ENCODE results near the gene KMT2A. TPM values are rescaled to one million over a fixed set of nuclear protein-coding genes. Genes with fewer than 3 reads are reported as not detected.

The KMT2A gene
- total and polyA plus RNA-seq, 2 donors, result 11.4 to 17.7 TPM

- DNase-seq (ENCODE audit: low read depth in 6 of 9, low spot score in 9 of 9), result peak in 4 of 9 donors; percentile 8 to 62 (median 20)
- H3K27me3 ChIP-seq (ENCODE audit: control insufficient read depth in 2 of 2, insufficient read depth in 1 of 2, low read length in 1 of 2), result no peaks in the 10 kb centered on the region
- peak overlapping the region in 1 of 2 donors; percentile 48 for H3K27ac ChIP-seq (ENCODE audit: low read depth in 1 of 2, low read length in 1 of 2)
- H3K36me3 ChIP-seq (ENCODE audit: control insufficient read depth in 2 of 2, insufficient read depth in 2 of 2, low read length in 1 of 2), result peaks cover 0 to 20% of the 10 kb centered on the region in 2 donors
- H3K4me1 ChIP-seq (ENCODE audit: control insufficient read depth in 2 of 2, insufficient read depth in 2 of 2, low read length in 2 of 2), result peaks cover 7 to 23% of the 10 kb centered on the region in 2 donors
- no peak overlapping the region for H3K4me3 ChIP-seq (ENCODE audit: low read length in 2 of 2)
- peaks cover 0 to 3% of the 10 kb centered on the region in 2 donors for H3K9me3 ChIP-seq (ENCODE audit: control insufficient read depth in 2 of 2, insufficient read depth in 1 of 2, low read length in 1 of 2)
Measured at GRCh38 chr11:118439646-118440045, 3.4 kb downstream of the KMT2A start.

- no peak overlapping the region for H3K4me3 ChIP-seq (ENCODE audit: low read length in 2 of 2)
- H3K27ac ChIP-seq (ENCODE audit: low read depth in 1 of 2, low read length in 1 of 2), result no peak overlapping the region
- H3K27me3 ChIP-seq (ENCODE audit: control insufficient read depth in 2 of 2, insufficient read depth in 1 of 2, low read length in 1 of 2), result no peaks in the 10 kb centered on the region
- DNase-seq (ENCODE audit: low read depth in 6 of 9, low spot score in 9 of 9), result no peak
- H3K36me3 ChIP-seq (ENCODE audit: control insufficient read depth in 2 of 2, insufficient read depth in 2 of 2, low read length in 1 of 2), result peaks cover 0 to 27% of the 10 kb centered on the region in 2 donors
- WGBS, result 85% methylated on average over 3 of the region's 3 CpGs
- no peaks in the 10 kb centered on the region for H3K9me3 ChIP-seq (ENCODE audit: control insufficient read depth in 2 of 2, insufficient read depth in 1 of 2, low read length in 1 of 2)
- peaks cover 7 to 17% of the 10 kb centered on the region in 2 donors for H3K4me1 ChIP-seq (ENCODE audit: control insufficient read depth in 2 of 2, insufficient read depth in 2 of 2, low read length in 2 of 2)
Measured at GRCh38 chr11:118441770-118442275, 5.5 kb downstream of the KMT2A start.

GRCh38 chr11:118442301-118442700 is 6.0 kb downstream of the KMT2A start:
- Histone ChIP-seq H3K27me3 (ENCODE audit: control insufficient read depth in 2 of 2, insufficient read depth in 1 of 2, low read length in 1 of 2) (no peaks in the 10 kb centered on the region), H3K4me3 (ENCODE audit: low read length in 2 of 2) (no peak overlapping the region), H3K27ac (ENCODE audit: low read depth in 1 of 2, low read length in 1 of 2) (no peak overlapping the region), H3K4me1 (ENCODE audit: control insufficient read depth in 2 of 2, insufficient read depth in 2 of 2, low read length in 2 of 2) (peaks cover 7 to 17% of the 10 kb centered on the region in 2 donors), H3K9me3 (ENCODE audit: control insufficient read depth in 2 of 2, insufficient read depth in 1 of 2, low read length in 1 of 2) (no peaks in the 10 kb centered on the region), H3K36me3 (ENCODE audit: control insufficient read depth in 2 of 2, insufficient read depth in 2 of 2, low read length in 1 of 2) (peaks cover 0 to 28% of the 10 kb centered on the region in 2 donors)
- no peak for DNase-seq (ENCODE audit: low read depth in 6 of 9, low spot score in 9 of 9)
- 91% methylated on average over 3 of the region's 3 CpGs for WGBS

- WGBS, result 91% methylated on average over 4 of the region's 4 CpGs
- no peak overlapping the region for H3K4me3 ChIP-seq (ENCODE audit: low read length in 2 of 2)
- H3K9me3 ChIP-seq (ENCODE audit: control insufficient read depth in 2 of 2, insufficient read depth in 1 of 2, low read length in 1 of 2), result no peaks in the 10 kb centered on the region
- H3K27me3 ChIP-seq (ENCODE audit: control insufficient read depth in 2 of 2, insufficient read depth in 1 of 2, low read length in 1 of 2), result no peaks in the 10 kb centered on the region
- H3K27ac ChIP-seq (ENCODE audit: low read depth in 1 of 2, low read length in 1 of 2), result no peak overlapping the region
- peaks cover 0 to 32% of the 10 kb centered on the region in 2 donors for H3K36me3 ChIP-seq (ENCODE audit: control insufficient read depth in 2 of 2, insufficient read depth in 2 of 2, low read length in 1 of 2)
- no peak for DNase-seq (ENCODE audit: low read depth in 6 of 9, low spot score in 9 of 9)
- peaks cover 4 to 15% of the 10 kb centered on the region in 2 donors for H3K4me1 ChIP-seq (ENCODE audit: control insufficient read depth in 2 of 2, insufficient read depth in 2 of 2, low read length in 2 of 2)
Measured at GRCh38 chr11:118442908-118443589, 6.8 kb downstream of the KMT2A start.

- H3K9me3 ChIP-seq (ENCODE audit: control insufficient read depth in 2 of 2, insufficient read depth in 1 of 2, low read length in 1 of 2), result no peaks in the 10 kb centered on the region
- 87% methylated on average over 2 of the region's 2 CpGs for WGBS
- no peak overlapping the region for H3K4me3 ChIP-seq (ENCODE audit: low read length in 2 of 2)
- H3K27me3 ChIP-seq (ENCODE audit: control insufficient read depth in 2 of 2, insufficient read depth in 1 of 2, low read length in 1 of 2), result no peaks in the 10 kb centered on the region
- peaks cover 0 to 34% of the 10 kb centered on the region in 2 donors for H3K36me3 ChIP-seq (ENCODE audit: control insufficient read depth in 2 of 2, insufficient read depth in 2 of 2, low read length in 1 of 2)
- no peak overlapping the region for H3K27ac ChIP-seq (ENCODE audit: low read depth in 1 of 2, low read length in 1 of 2)
- H3K4me1 ChIP-seq (ENCODE audit: control insufficient read depth in 2 of 2, insufficient read depth in 2 of 2, low read length in 2 of 2), result peaks cover 4 to 8% of the 10 kb centered on the region in 2 donors
- no peak for DNase-seq (ENCODE audit: low read depth in 6 of 9, low spot score in 9 of 9)
Measured at GRCh38 chr11:118443590-118444218, 7.4 kb downstream of the KMT2A start.

- no peak overlapping the region for H3K27ac ChIP-seq (ENCODE audit: low read depth in 1 of 2, low read length in 1 of 2)
- H3K36me3 ChIP-seq (ENCODE audit: control insufficient read depth in 2 of 2, insufficient read depth in 2 of 2, low read length in 1 of 2), result peaks cover 4 to 33% of the 10 kb centered on the region in 2 donors
- WGBS, result 99% methylated on average over 4 of the region's 4 CpGs
- DNase-seq (ENCODE audit: low read depth in 6 of 9, low spot score in 9 of 9), result no peak
- no peaks in the 10 kb centered on the region for H3K27me3 ChIP-seq (ENCODE audit: control insufficient read depth in 2 of 2, insufficient read depth in 1 of 2, low read length in 1 of 2)
- no peak overlapping the region for H3K4me3 ChIP-seq (ENCODE audit: low read length in 2 of 2)
- H3K4me1 ChIP-seq (ENCODE audit: control insufficient read depth in 2 of 2, insufficient read depth in 2 of 2, low read length in 2 of 2), result no peaks in the 10 kb centered on the region
- H3K9me3 ChIP-seq (ENCODE audit: control insufficient read depth in 2 of 2, insufficient read depth in 1 of 2, low read length in 1 of 2), result no peaks in the 10 kb centered on the region
Measured at GRCh38 chr11:118447423-118447822, 11.1 kb downstream of the KMT2A start.

GRCh38 chr11:118448294-118448693 is 12.0 kb downstream of the KMT2A start:
- DNase-seq (ENCODE audit: low read depth in 6 of 9, low spot score in 9 of 9), result peak in 1 of 9 donors; percentile 12
- no peak overlapping the region for H3K27ac ChIP-seq (ENCODE audit: low read depth in 1 of 2, low read length in 1 of 2)
- H3K4me1 ChIP-seq (ENCODE audit: control insufficient read depth in 2 of 2, insufficient read depth in 2 of 2, low read length in 2 of 2), result no peaks in the 10 kb centered on the region

GRCh38 chr11:118449316-118449918 is 13.1 kb downstream of the KMT2A start:
- no peaks in the 10 kb centered on the region for H3K9me3 ChIP-seq (ENCODE audit: control insufficient read depth in 2 of 2, insufficient read depth in 1 of 2, low read length in 1 of 2)
- no peak overlapping the region for H3K4me3 ChIP-seq (ENCODE audit: low read length in 2 of 2)
- no peak for DNase-seq (ENCODE audit: low read depth in 6 of 9, low spot score in 9 of 9)
- H3K36me3 ChIP-seq (ENCODE audit: control insufficient read depth in 2 of 2, insufficient read depth in 2 of 2, low read length in 1 of 2), result peaks cover 8 to 42% of the 10 kb centered on the region in 2 donors
- WGBS, result 84% methylated on average over 4 of the region's 4 CpGs
- no peaks in the 10 kb centered on the region for H3K4me1 ChIP-seq (ENCODE audit: control insufficient read depth in 2 of 2, insufficient read depth in 2 of 2, low read length in 2 of 2)
- H3K27ac ChIP-seq (ENCODE audit: low read depth in 1 of 2, low read length in 1 of 2), result no peak overlapping the region
- H3K27me3 ChIP-seq (ENCODE audit: control insufficient read depth in 2 of 2, insufficient read depth in 1 of 2, low read length in 1 of 2), result no peaks in the 10 kb centered on the region

More at GRCh38 chr11:118448294-118448693, 12.0 kb downstream of the KMT2A start:
- no peaks in the 10 kb centered on the region for H3K9me3 ChIP-seq (ENCODE audit: control insufficient read depth in 2 of 2, insufficient read depth in 1 of 2, low read length in 1 of 2)
- H3K4me3 ChIP-seq (ENCODE audit: low read length in 2 of 2), result no peak overlapping the region
- peaks cover 4 to 36% of the 10 kb centered on the region in 2 donors for H3K36me3 ChIP-seq (ENCODE audit: control insufficient read depth in 2 of 2, insufficient read depth in 2 of 2, low read length in 1 of 2)
- no peaks in the 10 kb centered on the region for H3K27me3 ChIP-seq (ENCODE audit: control insufficient read depth in 2 of 2, insufficient read depth in 1 of 2, low read length in 1 of 2)

- Histone ChIP-seq H3K9me3 (ENCODE audit: control insufficient read depth in 2 of 2, insufficient read depth in 1 of 2, low read length in 1 of 2) (no peaks in the 10 kb centered on the region), H3K4me1 (ENCODE audit: control insufficient read depth in 2 of 2, insufficient read depth in 2 of 2, low read length in 2 of 2) (no peaks in the 10 kb centered on the region), H3K36me3 (ENCODE audit: control insufficient read depth in 2 of 2, insufficient read depth in 2 of 2, low read length in 1 of 2) (peaks cover 8 to 34% of the 10 kb centered on the region in 2 donors), H3K27ac (ENCODE audit: low read depth in 1 of 2, low read length in 1 of 2) (no peak overlapping the region), H3K4me3 (ENCODE audit: low read length in 2 of 2) (no peak overlapping the region), H3K27me3 (ENCODE audit: control insufficient read depth in 2 of 2, insufficient read depth in 1 of 2, low read length in 1 of 2) (no peaks in the 10 kb centered on the region)
- 96% methylated on average over 1 of the region's 1 CpG for WGBS
- DNase-seq (ENCODE audit: low read depth in 6 of 9, low spot score in 9 of 9), result no peak
Measured at GRCh38 chr11:118450451-118450850, 14.2 kb downstream of the KMT2A start.
